Motor neuron (in vitro differentiated cells): Measurements from ENCODE around the gene GPRIN2. TPM values are rescaled to one million over a fixed set of nuclear protein-coding genes. Genes with fewer than 3 reads are reported as not detected.
"Not testable (repeated sequence)": the region's sequence is repeated elsewhere in the genome, so short reads cannot be mapped to it uniquely, and the experiment has no call there.

Experiments used
- ATAC-seq, 8 experiments: fragments of 200-7000 bp; cut with Tn5 transposase; replicated peaks in 6 of 8; 2 replicates each; pipeline ENCODE4 v1.8.0; 2021; ENCODE audit warnings: mild to moderate bottlenecking in 8 of 8, moderate library complexity in 8 of 8
- H3K27ac ChIP-seq, 2 donors: fragments of 250-450 bp; sonication (Bioruptor Pico); 2 replicates each; pipeline ENCODE4 v1.9.0; 2021; ENCODE audit warnings: antibody characterized with exemption in 2 of 2, mild to moderate bottlenecking in 2 of 2, moderate library complexity in 1 of 2
- H3K4me1 ChIP-seq, 2 donors: fragments of 250-450 bp; sonication (Bioruptor Pico); replicated peaks in 1 of 2; 2 replicates each; pipeline ENCODE4 v1.6.1; 2021; ENCODE audit warnings: antibody characterized with exemption in 2 of 2, mild to moderate bottlenecking in 2 of 2, moderate library complexity in 1 of 2
- H3K4me3 ChIP-seq, 5 donors: fragments of 250-450 bp; sonication (Bioruptor Pico); 2 replicates each; pipeline ENCODE4 v1.9.0; 2021; ENCODE audit warnings: antibody characterized with exemption in 5 of 5, mild to moderate bottlenecking in 5 of 5, moderate library complexity in 4 of 5
- WGBS, 10 experiments: fragments of 450-650 bp; shearing (Covaris generic); methylation state at CpG; one replicate each; pipeline ENCODE4 v1.0.0; 2022; 5-methylcytosine and 5-hydroxymethylcytosine counted together
- in situ Hi-C, 9 experiments: fragments of 400-800 bp; cut with MboI; loops; one replicate each; pipeline ENCODE4 v1.15.0; 2021; ENCODE audit warnings: low sequenced_read_pairs in 9 of 9, low pct_unique_long_range_greater_than_20kb in 2 of 9; ENCODE audit not compliant: unreplicated experiment in 9 of 9
- total RNA-seq, 8 experiments: library from RNA; unstranded; fragments of 300-600 nt; gene quantifications; 2 replicates each; pipeline versions ENCODE4 v1.2.3 to v1.2.4, GENCODE V29; 2022

GPRIN2 gene
- total RNA-seq, 8 experiments from 2014 or later, result 0.36 to 2.2 (median 1.2) TPM; not detected in 1

GRCh38 chr10:46532256-46532655 lies 24.2 kb downstream of the GPRIN2 start:
- ATAC-seq, H3K27ac ChIP-seq, in situ Hi-C loops, H3K4me3 ChIP-seq, H3K4me1 ChIP-seq: not testable (repeated sequence)
- 0 to 67% (median 50%) methylated on average over 1 of the region's 1 CpG for WGBS, 10 experiments

DNA sequence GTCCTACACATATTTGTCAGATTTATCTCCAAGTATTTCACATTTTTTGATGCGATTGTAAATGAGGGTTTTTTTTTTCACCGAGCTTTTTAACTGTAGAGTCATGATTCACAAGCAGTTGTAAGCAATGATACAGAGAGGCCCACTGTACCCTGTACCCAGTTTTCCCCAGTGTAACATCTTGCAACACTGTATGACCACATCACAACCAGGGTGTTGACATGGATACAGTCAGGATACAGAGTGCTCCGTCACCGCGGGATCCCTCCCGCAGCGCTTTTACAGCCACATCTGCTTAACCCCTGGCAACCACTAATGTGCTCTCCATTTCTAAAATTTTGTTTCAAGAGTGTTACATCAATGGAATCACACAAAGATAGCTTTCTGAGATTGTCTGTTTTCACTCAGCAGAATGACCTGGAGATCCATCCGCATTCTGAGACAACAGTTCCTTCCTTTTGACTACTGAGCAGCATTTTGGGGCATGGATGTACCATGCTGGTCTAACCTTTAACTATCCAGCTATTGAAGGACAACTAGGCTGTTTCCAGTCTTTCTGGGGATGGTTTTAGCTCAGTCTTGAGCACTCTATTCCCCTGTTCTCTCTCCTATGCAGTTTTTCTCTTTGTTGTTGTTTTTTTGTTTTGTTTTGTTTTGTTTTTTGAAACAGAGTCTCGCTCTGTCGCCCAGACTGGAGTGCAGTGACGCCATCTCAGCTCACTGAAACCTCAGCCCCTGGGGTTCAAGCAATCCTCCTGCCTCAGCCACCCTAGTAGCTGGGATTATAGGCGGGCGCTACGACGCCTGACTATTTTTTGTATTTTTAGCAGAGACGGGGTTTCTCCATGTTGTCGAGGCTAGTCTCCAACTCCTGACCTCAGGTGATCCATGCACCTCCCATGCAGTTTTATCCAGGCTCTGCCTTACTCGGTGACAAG lies 25.9 kb downstream of the GPRIN2 start:
- in situ Hi-C loops, result no loop called here

DNA sequence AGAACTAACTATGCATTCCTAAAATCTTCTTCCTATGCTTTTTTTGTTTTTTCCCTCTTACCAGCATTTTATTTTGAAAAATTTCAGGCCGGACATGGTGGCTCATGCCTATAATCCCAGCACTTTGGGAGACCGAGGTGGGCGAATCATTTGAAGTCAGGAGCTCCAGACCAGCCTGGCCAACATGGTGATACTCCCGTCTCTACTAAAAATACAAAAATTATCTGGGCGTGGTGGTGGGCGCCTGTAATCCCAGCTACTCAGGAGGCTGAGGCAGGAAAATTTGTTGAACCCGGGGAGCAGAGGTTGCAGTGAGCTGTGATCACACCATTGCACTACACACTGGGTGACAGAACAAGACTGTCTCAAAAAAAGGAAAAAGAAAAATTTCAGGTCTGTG lies 26.7 kb downstream of the GPRIN2 start:
- in situ Hi-C loops, H3K4me3 ChIP-seq, ATAC-seq, H3K27ac ChIP-seq, H3K4me1 ChIP-seq: not testable (repeated sequence)
- 57 to 94% (median 81%) methylated on average over 3 to 7 of the region's 7 CpGs for WGBS, 10 experiments

More for the DNA sequence above, 25.9 kb downstream of the GPRIN2 start:
- no peaks in the 10 kb centered on the region for H3K4me1 ChIP-seq
- WGBS, 10 experiments, result 22 to 90% (median 81%) methylated on average over 8 to 18 of the region's 18 CpGs
- no peak overlapping the region for H3K27ac ChIP-seq
- no peak overlapping the region for H3K4me3 ChIP-seq
- peak; percentile 23 to 100 (median 86) for ATAC-seq

GRCh38 chr10:46528675-46529615 lies 27.5 kb downstream of the GPRIN2 start:
- no peak overlapping the region for H3K4me3 ChIP-seq
- in situ Hi-C loops, result no loop called here
- H3K27ac ChIP-seq, result no peak overlapping the region
- no peak for ATAC-seq
- 22 to 82% (median 72%) methylated on average over 3 to 9 of the region's 9 CpGs for WGBS, 10 experiments
- no peaks in the 10 kb centered on the region for H3K4me1 ChIP-seq

- in situ Hi-C loops, result no loop called here
- H3K4me1 ChIP-seq, result no peaks in the 10 kb centered on the region
- WGBS, 10 experiments, result 27 to 89% (median 75%) methylated on average over 2 to 8 of the region's 9 CpGs; no CpG with 5 or more reads in 1 of the 10 experiments
- ATAC-seq, result no peak
- no peak overlapping the region for H3K27ac ChIP-seq
- H3K4me3 ChIP-seq, result no peak overlapping the region
Observed at GRCh38 chr10:46528171-46528671, 28.2 kb downstream of the GPRIN2 start.

GRCh38 chr10:46527241-46527811 lies 29.1 kb downstream of the GPRIN2 start:
- ATAC-seq, result no peak
- in situ Hi-C loops, result no loop called here
- WGBS, 10 experiments, result 67 to 92% (median 87%) methylated on average over 2 to 10 of the region's 12 CpGs
- Histone ChIP-seq H3K4me1 (no peaks in the 10 kb centered on the region), H3K4me3 (no peak overlapping the region), H3K27ac (no peak overlapping the region)

DNA sequence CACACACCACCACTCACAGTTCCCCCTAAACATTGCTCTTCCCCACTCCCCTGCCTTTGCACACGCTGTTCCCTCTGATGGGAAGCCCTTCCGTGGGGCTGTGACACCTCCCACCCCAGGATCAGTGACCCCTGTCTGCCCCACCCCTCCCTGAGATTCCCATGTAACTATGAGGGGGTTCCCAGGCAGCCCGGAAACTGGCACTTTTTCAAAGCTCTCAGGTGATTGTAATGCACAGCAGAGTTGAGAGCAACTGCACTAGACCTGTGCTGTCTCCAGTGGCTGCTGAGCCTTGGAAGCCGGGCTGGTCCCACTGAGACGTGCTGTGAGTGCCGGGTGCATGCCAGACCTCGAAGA lies 29.8 kb downstream of the GPRIN2 start:
- in situ Hi-C loops, result no loop called here
- H3K27ac ChIP-seq, result no peak overlapping the region
- ATAC-seq, result no peak
- H3K4me1 ChIP-seq, result no peaks in the 10 kb centered on the region
- WGBS, 10 experiments, result 28 to 70% (median 48%) methylated on average over 1 to 6 of the region's 7 CpGs; no CpG with 5 or more reads in 2 of the 10 experiments
- no peak overlapping the region for H3K4me3 ChIP-seq

DNA sequence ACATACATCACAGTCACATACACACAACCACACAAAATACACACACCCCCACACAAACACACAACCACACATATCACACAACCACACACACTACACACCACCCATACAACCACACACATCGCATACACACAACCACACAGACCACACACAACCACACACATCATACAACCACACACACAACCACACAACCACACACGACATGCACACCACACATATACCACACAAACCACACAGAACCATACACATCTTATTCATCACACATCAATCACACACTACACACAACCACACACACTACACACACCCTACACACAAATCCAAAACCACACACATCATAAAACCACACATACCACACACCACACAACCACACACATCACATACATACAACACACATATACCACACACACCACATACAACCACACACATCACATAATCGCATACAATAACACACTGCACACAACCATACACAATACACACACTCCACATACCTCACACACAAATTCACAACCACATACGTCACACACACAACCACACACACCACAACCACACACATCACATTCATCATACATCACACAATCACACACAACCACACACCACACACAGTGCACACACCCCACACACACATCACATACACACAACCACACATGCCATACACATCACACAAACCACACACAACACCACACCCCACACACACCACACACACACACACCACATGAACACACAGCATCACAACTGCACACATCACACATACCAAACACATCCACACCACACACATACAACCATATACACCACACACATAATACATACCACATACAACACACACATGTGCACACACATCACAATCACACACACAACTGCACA lies 30.4 kb downstream of the GPRIN2 start:
- H3K4me1 ChIP-seq, result no peaks in the 10 kb centered on the region
- ATAC-seq, result no peak
- H3K4me3 ChIP-seq, result no peak overlapping the region
- WGBS, 10 experiments, result 60 to 100% (median 87%) methylated on average over 1 to 4 of the region's 4 CpGs
- H3K27ac ChIP-seq, result no peak overlapping the region
- in situ Hi-C loops, result no loop called here

GRCh38 chr10:46525177-46525823 lies 31.2 kb downstream of the GPRIN2 start:
- H3K4me1 ChIP-seq, result no peaks in the 10 kb centered on the region
- no peak overlapping the region for H3K4me3 ChIP-seq
- no peak overlapping the region for H3K27ac ChIP-seq
- ATAC-seq, result no peak
- in situ Hi-C loops, result no loop called here
- 77 to 100% (median 94%) methylated on average over 2 to 5 of the region's 5 CpGs; no CpG with 5 or more reads in 1 of the 10 experiments for WGBS, 10 experiments

DNA sequence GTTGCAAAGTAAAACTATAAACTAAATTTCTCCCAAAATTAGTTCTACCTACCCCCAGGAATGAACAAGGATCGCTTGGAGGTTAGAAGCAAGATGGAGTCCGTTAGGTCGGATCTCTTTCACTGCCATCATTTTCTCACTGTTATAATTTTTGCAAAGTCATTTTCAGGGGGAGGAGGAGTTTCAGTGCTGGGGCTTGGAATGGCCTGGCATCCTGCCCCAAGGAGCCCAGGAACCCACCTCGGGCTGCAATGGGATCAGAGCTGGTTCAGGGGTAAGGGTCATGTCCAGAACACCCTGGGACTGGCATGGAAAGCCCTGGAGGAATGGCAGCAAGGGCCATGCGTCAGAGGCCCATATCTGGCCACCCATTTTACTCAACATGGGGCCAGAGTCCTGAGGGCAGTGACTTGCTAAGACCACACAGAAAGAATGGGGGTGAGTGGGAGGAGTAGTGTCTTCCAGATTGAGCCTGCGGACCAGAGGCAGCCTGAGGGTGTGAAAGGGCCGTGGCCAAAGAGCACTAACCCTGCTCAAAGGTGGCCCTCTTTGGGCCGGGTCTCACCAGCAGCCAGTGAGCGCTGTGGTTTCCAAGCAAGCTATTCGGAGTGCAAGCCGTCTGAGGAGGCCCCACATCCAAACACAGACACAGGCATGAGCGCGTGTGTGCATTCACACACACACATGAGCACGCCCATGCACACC lies 31.8 kb downstream of the GPRIN2 start:
- Histone ChIP-seq H3K27ac (no peak overlapping the region), H3K4me1 (no peaks in the 10 kb centered on the region), H3K4me3 (no peak overlapping the region)
- 58 to 94% (median 88%) methylated on average over 5 to 14 of the region's 14 CpGs for WGBS, 10 experiments
- in situ Hi-C loops, result no loop called here
- ATAC-seq, result peak in 2 of 8 experiments; percentile 8 to 28

DNA sequence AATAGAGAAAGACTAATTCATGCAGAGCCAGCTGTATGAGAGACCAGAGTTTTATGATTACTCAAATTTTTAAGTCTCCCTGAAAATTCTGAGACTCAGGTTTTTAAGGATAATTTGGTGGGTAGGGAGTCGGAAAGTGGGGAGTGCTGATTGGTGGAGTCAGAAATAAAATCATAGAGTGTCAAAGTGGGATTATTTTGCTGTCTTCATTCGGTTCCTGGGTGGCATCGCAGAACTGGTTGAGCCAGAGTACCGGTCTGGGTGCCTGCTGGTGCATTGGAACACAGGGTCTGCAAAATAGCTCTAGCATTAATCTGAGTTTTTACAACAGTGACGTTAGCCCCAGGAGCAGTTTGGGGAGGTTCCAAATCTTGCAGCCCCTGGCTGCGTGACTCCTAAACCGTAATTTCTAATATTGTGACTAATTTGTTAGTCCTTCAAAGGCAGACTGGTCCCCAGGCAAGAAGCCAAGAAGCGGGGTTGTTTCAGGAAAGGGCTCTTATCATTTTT lies 32.4 kb downstream of the GPRIN2 start:
- peak in 1 of 8 experiments; percentile 12 for ATAC-seq
- Histone ChIP-seq H3K4me1 (no peaks in the 10 kb centered on the region), H3K4me3 (no peak overlapping the region), H3K27ac (no peak overlapping the region)
- in situ Hi-C loops, result no loop called here
- 49 to 92% (median 80%) methylated on average over 4 to 8 of the region's 8 CpGs for WGBS, 10 experiments
